SK-N-SH (cell line): ENCODE data around the gene HPN. TPM values are rescaled to one million over a fixed set of nuclear protein-coding genes. Genes with fewer than 3 reads are reported as not detected.

ENCODE experiments used
- CTCF ChIA-PET: fragments of 300-600, 350-600 bp; formaldehyde crosslinking; extraction: SDS; loops from one replicate; lab custom pipeline; 2021; lab: Yijun Ruan, JAX
- POLR2A ChIA-PET: fragments of 350-600 bp; sonication (Branson Sonifier 250); formaldehyde crosslinking; extraction: SDS; loops from one replicate; lab custom pipeline; 2020; ENCODE audit warnings: antibody characterized with exemption, inconsistent platforms; lab: Yijun Ruan, JAX
- DNase-seq: peaks from one replicate; pipeline ENCODE4 v3.0.0; 2012
- H2AFZ ChIP-seq: fragments of 200-600 bp; sonication (generic); 2 replicates; pipeline ENCODE4 v1.8.1; 2016; ENCODE audit warnings: antibody characterized with exemption, mild to moderate bottlenecking, low read depth
- H3F3A ChIP-seq: fragments of 200-600 bp; sonication (generic); replicated peaks from 2 replicates; pipeline ENCODE3; 2016; ENCODE audit warnings: antibody characterized with exemption, mild to moderate bottlenecking; ENCODE audit not compliant: insufficient read depth
- H3K27ac ChIP-seq, 2 experiments: fragments of 200-500 bp in 1 of 2; fragments of 200-600 bp in 1 of 2; sonication (Bioruptor generic) in 1 of 2; sonication (generic), shearing (Covaris generic) in 1 of 2; 2 replicates each; pipeline versions ENCODE4 v1.5.1 to v1.6.1; 2014 to 2016; ENCODE audit warnings: low read depth in 2 of 2, inconsistent platforms in 1 of 2, low read length in 1 of 2, mild to moderate bottlenecking in 1 of 2, mixed read lengths in 1 of 2
- H3K27me3 ChIP-seq: fragments of 200-600 bp; sonication (generic), shearing (Covaris generic); 2 replicates; pipeline ENCODE4 v1.6.1; 2016; ENCODE audit warnings: mixed run types; ENCODE audit not compliant: insufficient read depth
- H3K36me3 ChIP-seq, 2 experiments: fragments of 200-500 bp in 1 of 2; fragments of 200-600 bp in 1 of 2; sonication (Bioruptor generic) in 1 of 2; sonication (generic) in 1 of 2; replicated peaks in 1 of 2; 2 replicates each; pipeline versions ENCODE3 to v1.5.1; 2014 to 2016; ENCODE audit warnings: low read length in 1 of 2, mild to moderate bottlenecking in 1 of 2; ENCODE audit not compliant: insufficient read depth in 2 of 2, control insufficient read depth in 1 of 2
- H3K4me1 ChIP-seq, 2 experiments: fragments of 200-500 bp in 1 of 2; fragments of 200-600 bp in 1 of 2; sonication (Bioruptor generic) in 1 of 2; sonication (generic), shearing (Covaris generic) in 1 of 2; 2 replicates each; pipeline versions ENCODE4 v1.5.1 to v1.6.1; 2014 to 2016; ENCODE audit warnings: low read depth in 1 of 2, low read length in 1 of 2, mixed run types in 1 of 2; ENCODE audit not compliant: insufficient read depth in 2 of 2, control insufficient read depth in 1 of 2
- H3K4me2 ChIP-seq: fragments of 200-600 bp; sonication (generic), shearing (Covaris generic); 2 replicates; pipeline ENCODE4 v1.6.1; 2017; ENCODE audit warnings: mixed run types
- H3K4me3 ChIP-seq, 2 experiments: fragments of 200-500 bp in 1 of 2; fragments of 200-600 bp in 1 of 2; sonication (Bioruptor generic) in 1 of 2; sonication (generic), shearing (Covaris generic) in 1 of 2; 2 replicates each; pipeline versions ENCODE4 v1.5.1 to v1.8.1; 2014 to 2016; ENCODE audit warnings: low read depth in 2 of 2, inconsistent platforms in 1 of 2, low read length in 1 of 2, mild to moderate bottlenecking in 1 of 2, mixed read lengths in 1 of 2, moderate library complexity in 1 of 2
- H3K79me2 ChIP-seq: fragments of 200-600 bp; sonication (generic); 2 replicates; pipeline ENCODE4 v1.8.1; 2017; ENCODE audit warnings: mild to moderate bottlenecking; ENCODE audit not compliant: insufficient read depth
- H3K9ac ChIP-seq: fragments of 200-600 bp; sonication (generic); 2 replicates; pipeline ENCODE4 v1.6.1; 2017; ENCODE audit warnings: mixed run types
- H3K9me2 ChIP-seq: fragments of 200-600 bp; sonication (generic); 2 replicates; pipeline ENCODE4 v1.6.1; 2017; ENCODE audit warnings: mixed run types
- H3K9me3 ChIP-seq: fragments of 200-600 bp; sonication (generic); 2 replicates; pipeline ENCODE4 v1.6.1; 2017; ENCODE audit warnings: mixed run types, mild to moderate bottlenecking, moderate library complexity
- H4K20me1 ChIP-seq: fragments of 200-600 bp; sonication (generic); 2 replicates; pipeline ENCODE4 v1.6.1; 2017; ENCODE audit warnings: mild to moderate bottlenecking, mixed run types; ENCODE audit not compliant: insufficient read depth
- CTCF ChIP-seq: fragments of 200-600 bp; sonication (generic); IDR thresholded peaks from 2 replicates; pipeline ENCODE4 v1.6.1; 2017; ENCODE audit warnings: antibody characterized with exemption, mild to moderate bottlenecking, moderate library complexity
- EZH2phosphoT487 ChIP-seq: fragments of 200-600 bp; sonication (generic); IDR thresholded peaks from 2 replicates; pipeline ENCODE4 v1.6.1; 2017; ENCODE audit warnings: low read depth, mixed run types, mild to moderate bottlenecking, antibody characterized with exemption, moderate library complexity, borderline replicate concordance
- FOSL2 ChIP-seq: IDR thresholded peaks from 2 replicates; pipeline ENCODE4 v1.4.0; 2012; ENCODE audit warnings: low read depth, mild to moderate bottlenecking, moderate library complexity, borderline replicate concordance
- GATA2 ChIP-seq: sonication (generic); formaldehyde crosslinking; IDR thresholded peaks from 2 replicates; pipeline ENCODE4 v1.5.0; 2020; ENCODE audit warnings: mild to moderate bottlenecking, missing genetic modification reagents
- JUND ChIP-seq: IDR thresholded peaks from 2 replicates; pipeline ENCODE4 v1.4.0; 2012
- MEF2A ChIP-seq: IDR thresholded peaks from 2 replicates; pipeline ENCODE4 v1.4.0; 2012; ENCODE audit warnings: low read depth, borderline replicate concordance
- MXI1 ChIP-seq: IDR thresholded peaks from 2 replicates; pipeline ENCODE4 v1.6.1; 2012; ENCODE audit warnings: mild to moderate bottlenecking, low read depth, low read length, improper control_type of control experiment
- NFIC ChIP-seq: IDR thresholded peaks from 2 replicates; pipeline ENCODE4 v1.4.0; 2012; ENCODE audit warnings: borderline replicate concordance
- RAD21 ChIP-seq: IDR thresholded peaks from 2 replicates; pipeline ENCODE4 v1.6.1; 2012; ENCODE audit warnings: mild to moderate bottlenecking, low read length
- RFX5 ChIP-seq: IDR thresholded peaks from 2 replicates; pipeline ENCODE4 v1.6.1; 2012; ENCODE audit warnings: mild to moderate bottlenecking, improper control_type of control experiment, low read length
- RXRA ChIP-seq: IDR thresholded peaks from 2 replicates; pipeline ENCODE4 v1.4.0; 2012; ENCODE audit warnings: low read depth, mild to moderate bottlenecking, borderline replicate concordance
- SMC3 ChIP-seq: IDR thresholded peaks from 2 replicates; pipeline ENCODE4 v1.6.1; 2012; ENCODE audit warnings: low read depth, low read length, improper control_type of control experiment
- USF2 ChIP-seq: fragments of 150-350 bp; IDR thresholded peaks from 2 replicates; pipeline ENCODE4 v1.6.1; 2017; ENCODE audit warnings: antibody characterized with exemption, low read length, low read depth, borderline replicate concordance
- ZBTB33 ChIP-seq: IDR thresholded peaks from 2 replicates; pipeline ENCODE4 v1.4.0; 2012; ENCODE audit warnings: low read depth, borderline replicate concordance
- WGBS: methylation state at CpG from one replicate; pipeline ENCODE4 v1.1.6; 2017; ENCODE audit warnings: low lambda C conversion rate; 5-methylcytosine and 5-hydroxymethylcytosine counted together
- polyA plus RNA-seq, 3 experiments: library from polyadenylated mRNA; depleted of rRNA; stranded (reverse); fragments of >200 nt; gene quantifications; 2 replicates each; pipeline ENCODE4 v1.2.3, GENCODE V29; 2012
- TF ChIP-seq, protein P1 (sequence below): IDR thresholded peaks from 2 replicates; pipeline ENCODE4; 2012

Gene HPN
- polyA plus RNA-seq, 1 of the 3 experiments (the other 2 are of a cell fraction), result 0.05 TPM

DNA sequence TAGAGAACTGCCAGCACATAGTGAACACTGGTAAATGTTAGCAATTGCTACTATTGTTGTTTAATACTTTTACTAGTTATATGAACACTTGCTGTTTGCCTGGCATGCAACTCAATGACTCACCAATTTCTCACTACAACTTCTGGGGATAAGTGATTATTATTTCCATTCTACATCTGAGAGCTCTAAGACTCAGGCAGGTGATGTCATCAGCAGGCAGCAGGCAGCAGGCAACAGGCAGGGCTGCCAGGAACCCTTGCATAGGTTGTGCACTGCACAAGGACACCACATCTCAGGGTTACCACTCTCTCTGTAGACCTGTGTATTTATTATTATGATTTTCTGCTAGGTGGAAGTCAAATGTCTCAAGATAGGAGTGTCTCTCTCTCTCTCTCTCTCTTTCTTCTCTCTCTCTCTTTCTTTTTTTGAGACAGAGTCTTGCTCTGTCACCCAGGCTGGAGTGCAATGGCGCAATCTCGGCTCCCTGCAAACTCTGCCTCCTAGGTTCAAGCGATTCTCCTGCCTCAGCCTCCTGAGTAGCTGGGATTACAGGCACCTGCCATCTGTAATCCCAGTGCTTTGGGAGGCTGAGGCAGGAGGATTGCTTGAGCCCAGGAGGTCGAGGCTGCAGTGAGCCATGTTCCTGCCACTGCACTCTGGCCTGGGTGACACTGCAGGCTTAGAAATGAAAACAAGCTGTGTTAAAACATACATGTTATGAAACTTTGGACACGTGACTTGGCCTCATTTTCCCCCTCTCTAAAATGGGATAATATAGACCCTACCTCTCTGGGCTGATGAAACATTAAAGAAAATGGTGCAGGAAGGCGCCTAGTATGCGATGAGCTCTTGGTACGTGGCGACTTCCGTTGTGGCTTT is 22.7 kb downstream of the HPN start:
- DNase-seq, result no peak
- ChIA-PET CTCF (interaction anchor here (0.8 to 1.8 kb wide), 6 partner anchors 9 to 78 kb away, joined by 3 to 8 read pairs (median 4); partner anchors contain the start of gene LGI4), POLR2A (no interaction called here)
- Histone ChIP-seq H3K4me3 (no peak overlapping the region), H3K27ac (no peak overlapping the region), H3K36me3 (no peaks in the 10 kb centered on the region), H3K4me2 (no peak overlapping the region), H3K9me3 (no peaks in the 10 kb centered on the region), H2AFZ (no peak overlapping the region), H4K20me1 (no peaks in the 10 kb centered on the region), H3K27me3 (peaks cover 26% of the 10 kb centered on the region; the same call in 1 of the 2 replicates), H3K79me2 (no peaks in the 10 kb centered on the region), H3K9ac (no peak overlapping the region), H3K4me1 (no peaks in the 10 kb centered on the region; a peak in 1 of 4 replicates), H3F3A (no peaks in the 10 kb centered on the region), H3K9me2 (no peaks in the 10 kb centered on the region)
- TF ChIP-seq FOSL2 (peak; percentile 58; the same call in 1 of the 2 replicates), USF2 (no peak), JUND (0 out of 2 replicates have a peak, but pooled peaks have one; percentile 31)
- WGBS, result 65% methylated on average over 10 of the region's 10 CpGs

GRCh38 chr19:35065574-35065973 is 24.1 kb downstream of the HPN start:
- Histone ChIP-seq H3K79me2 (no peaks in the 10 kb centered on the region), H3K4me1 (no peaks in the 10 kb centered on the region; a peak in 1 of 4 replicates), H3K9ac (no peak overlapping the region), H3K4me3 (no peak overlapping the region), H3K9me2 (no peaks in the 10 kb centered on the region), H3F3A (no peaks in the 10 kb centered on the region), H3K27ac (no peak overlapping the region), H4K20me1 (no peaks in the 10 kb centered on the region), H3K36me3 (no peaks in the 10 kb centered on the region), H3K27me3 (peaks cover 14% of the 10 kb centered on the region; the same call in 1 of the 2 replicates), H3K9me3 (no peaks in the 10 kb centered on the region), H2AFZ (no peak overlapping the region), H3K4me2 (no peak overlapping the region)
- no peak for DNase-seq
- ChIA-PET CTCF (interaction anchor here (1.1 to 2.8 kb wide), 9 partner anchors 10 to 76 kb away, joined by 3 to 51 read pairs (median 13); partner anchors contain the start of gene FXYD7), POLR2A (no interaction called here)
- WGBS, result 60% methylated on average over 2 of the region's 10 CpGs
- no peak for TF ChIP-seq RFX5
- TF ChIP-seq EZH2phosphoT487, result no peak
- no peak for TF ChIP-seq ZBTB33
- no peak for TF ChIP-seq RAD21
- no peak for TF ChIP-seq SMC3
- TF ChIP-seq CTCF, result no peak
- TF ChIP-seq, protein P1, sequence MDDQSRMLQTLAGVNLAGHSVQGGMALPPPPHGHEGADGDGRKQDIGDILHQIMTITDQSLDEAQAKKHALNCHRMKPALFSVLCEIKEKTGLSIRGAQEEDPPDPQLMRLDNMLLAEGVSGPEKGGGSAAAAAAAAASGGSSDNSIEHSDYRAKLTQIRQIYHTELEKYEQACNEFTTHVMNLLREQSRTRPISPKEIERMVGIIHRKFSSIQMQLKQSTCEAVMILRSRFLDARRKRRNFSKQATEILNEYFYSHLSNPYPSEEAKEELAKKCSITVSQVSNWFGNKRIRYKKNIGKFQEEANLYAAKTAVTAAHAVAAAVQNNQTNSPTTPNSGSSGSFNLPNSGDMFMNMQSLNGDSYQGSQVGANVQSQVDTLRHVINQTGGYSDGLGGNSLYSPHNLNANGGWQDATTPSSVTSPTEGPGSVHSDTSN, result no peak
- TF ChIP-seq NFIC, result no peak
- no peak for TF ChIP-seq RXRA
- no peak for TF ChIP-seq MXI1
- TF ChIP-seq MEF2A, result no peak
- TF ChIP-seq GATA2 (CRISPR knock-in tag), result no peak
